GM18505 (cell line): ENCODE data around the gene CBLL1.

ENCODE experiments used
- ATAC-seq: cut with Tn5 transposase; IDR thresholded peaks from one replicate; pipeline ENCODE4 v1.9.1; 2021; ENCODE audit not compliant: unreplicated experiment
- POLR2A ChIP-seq: IDR thresholded peaks from 4 replicates; pipeline ENCODE4 v1.6.1; 2011; ENCODE audit warnings: borderline replicate concordance; ENCODE audit not compliant: insufficient read depth, insufficient read length; ENCODE audit errors: extremely low read depth

The CBLL1 gene

GRCh38 chr7:107773027-107773426 is 29.1 kb downstream of the CBLL1 start:
- ATAC-seq = no peak

GRCh38 chr7:107777702-107778101 is 33.8 kb downstream of the CBLL1 start:
- ATAC-seq = no peak
- TF ChIP-seq POLR2A = no peak

More at GRCh38 chr7:107773027-107773426, 29.1 kb downstream of the CBLL1 start:
- no peak for TF ChIP-seq POLR2A

DNA sequence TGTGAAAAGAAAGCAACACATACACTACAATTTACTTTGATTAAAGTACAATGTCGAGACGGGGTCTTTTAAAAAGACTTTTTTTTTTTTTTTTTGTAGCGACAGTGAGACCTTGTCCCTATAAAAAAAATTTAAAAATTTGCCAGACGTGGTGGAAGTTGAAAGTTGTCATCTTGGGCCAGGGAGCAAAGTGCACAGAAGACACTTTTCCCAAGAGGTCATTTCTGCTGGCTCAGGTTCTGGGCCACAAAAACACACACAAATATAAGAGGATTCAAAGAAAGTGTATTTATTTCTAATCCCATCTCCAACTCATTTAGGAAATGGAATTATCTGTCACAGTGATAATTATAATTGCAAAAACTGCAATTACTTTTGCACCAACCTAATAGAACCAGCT is 34.3 kb downstream of the CBLL1 start:
- TF ChIP-seq POLR2A = no peak
- ATAC-seq = no peak

DNA sequence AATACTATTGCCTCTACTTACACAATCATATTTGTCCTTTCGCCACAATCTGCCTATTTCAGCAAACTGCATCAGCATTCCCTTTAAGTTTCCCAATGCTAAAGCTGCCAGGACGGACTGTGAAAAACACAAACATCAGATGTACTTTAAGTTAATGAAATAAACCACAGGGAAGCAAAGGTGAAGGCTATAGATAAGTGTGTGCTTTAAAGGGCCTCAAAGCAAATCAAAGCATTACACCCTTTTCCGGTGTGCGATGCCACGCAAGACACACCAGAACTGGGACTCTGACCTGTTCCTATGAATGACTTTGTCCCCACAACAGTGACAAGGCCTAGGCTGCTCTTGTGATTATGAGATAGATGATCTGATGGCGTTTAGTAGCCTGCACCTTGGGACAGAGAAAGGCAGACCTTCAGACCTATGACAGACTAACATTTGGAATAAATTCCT is 35.7 kb downstream of the CBLL1 start:
- no peak for ATAC-seq
- no peak for TF ChIP-seq POLR2A

- TF ChIP-seq POLR2A = no peak
- no peak for ATAC-seq
These were observed 38.4 kb downstream of the CBLL1 start for GRCh38 chr7:107782374-107782773.

- no peak for ATAC-seq
- TF ChIP-seq POLR2A = no peak
These were observed 39.7 kb downstream of the CBLL1 start for GRCh38 chr7:107783648-107784047.

GRCh38 chr7:107785170-107785569 is 41.2 kb downstream of the CBLL1 start:
- ATAC-seq = no peak
- TF ChIP-seq POLR2A = no peak

- ATAC-seq = no peak
- TF ChIP-seq POLR2A = no peak
These were observed 42.0 kb downstream of the CBLL1 start for GRCh38 chr7:107785926-107786325.

DNA sequence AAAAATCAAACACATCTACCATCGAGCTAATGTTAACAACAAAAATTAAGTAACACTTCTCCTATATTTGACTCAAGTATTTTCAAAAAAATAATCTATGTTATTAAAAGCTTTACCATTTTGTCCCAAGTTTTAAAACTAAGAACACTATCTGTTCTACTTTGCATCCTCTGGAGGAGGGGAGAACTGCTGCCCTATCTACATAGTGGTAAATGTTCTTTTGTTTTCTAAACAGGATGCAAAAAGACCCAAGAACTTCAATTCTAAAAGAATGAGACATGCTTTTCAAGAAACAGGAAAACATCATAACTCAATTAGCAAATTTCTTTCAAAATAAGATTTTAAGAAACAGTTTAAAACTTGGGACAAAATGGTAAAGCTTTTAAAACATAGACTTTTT is 44.3 kb downstream of the CBLL1 start:
- ATAC-seq = no peak
- TF ChIP-seq POLR2A = no peak

- TF ChIP-seq POLR2A = no peak
These were observed 44.7 kb downstream of the CBLL1 start for GRCh38 chr7:107788662-107789061.

DNA sequence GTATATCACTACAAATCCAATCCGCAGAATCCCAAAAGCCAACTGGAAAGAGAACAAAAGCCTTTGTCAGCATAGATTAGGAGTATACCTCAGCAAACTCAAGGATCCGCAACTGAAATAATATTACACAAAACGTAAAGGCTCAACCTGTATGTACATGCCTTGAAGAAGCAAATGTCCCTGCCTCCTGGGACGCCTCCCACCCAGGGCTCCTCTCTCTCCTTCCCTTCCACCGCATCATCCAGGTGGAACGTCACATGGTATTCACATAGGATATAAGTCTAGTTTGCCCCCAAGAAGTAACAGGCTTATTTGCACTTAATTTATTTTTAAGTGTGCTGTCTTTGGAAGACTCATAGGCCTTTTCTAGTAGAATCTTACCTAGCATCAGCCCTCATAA is 45.7 kb downstream of the CBLL1 start:
- ATAC-seq = no peak
- no peak for TF ChIP-seq POLR2A

More at GRCh38 chr7:107788662-107789061, 44.7 kb downstream of the CBLL1 start:
- no peak for ATAC-seq

DNA sequence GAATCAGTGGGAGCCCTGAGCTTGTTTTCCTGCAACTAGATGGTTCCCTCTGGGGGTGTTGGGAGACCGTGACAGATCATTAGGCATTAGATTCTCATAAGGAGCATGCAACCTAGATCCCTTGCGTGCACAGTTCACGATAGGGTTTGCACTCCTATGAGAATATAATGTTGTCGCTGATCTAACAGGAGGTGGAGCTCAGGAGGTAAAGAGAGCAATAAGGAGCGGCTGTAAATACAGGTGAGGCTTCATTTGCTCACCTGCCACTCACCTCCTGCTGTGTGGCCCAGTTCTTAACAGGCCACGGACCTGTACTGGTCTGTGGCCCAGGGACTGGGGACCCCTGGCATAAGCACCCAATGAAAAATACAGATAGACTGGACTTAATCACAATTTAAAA is 48.4 kb downstream of the CBLL1 start:
- TF ChIP-seq POLR2A = no peak
- ATAC-seq = no peak

GRCh38 chr7:107799647-107800264 is 55.8 kb downstream of the CBLL1 start:
- no peak for ATAC-seq
- no peak for TF ChIP-seq POLR2A

- ATAC-seq = no peak
- no peak for TF ChIP-seq POLR2A
These were observed 59.2 kb downstream of the CBLL1 start, which contains the start of gene SLC26A3 for GRCh38 chr7:107803009-107803610. TSS of gene SLC26A3 (minus strand) at chr7:107803223. CDS start at chr7:107794509, 8,714 bp downstream.
